T1000 (cell line): ENCODE results near the gene SLC5A4.
"Not testable (repeated sequence)": the region's sequence is repeated elsewhere in the genome, so short reads cannot be mapped to it uniquely, and the experiment has no call there.

ENCODE experiments used
- DNase-seq: peaks from one replicate; lab custom pipeline; 2025; ENCODE audit warnings: mixed read lengths; lab: John Stamatoyannopoulos, UW

Gene SLC5A4

GRCh38 chr22:32199961-32200360 is 55.2 kb downstream of the SLC5A4 start:
- no peak for DNase-seq

GRCh38 chr22:32199341-32199740 is 55.8 kb downstream of the SLC5A4 start:
- no peak for DNase-seq

GRCh38 chr22:32197553-32198226 is 57.5 kb downstream of the SLC5A4 start:
- DNase-seq: not testable (repeated sequence)

- not testable (repeated sequence) for DNase-seq
Measured at GRCh38 chr22:32195900-32196299, 59.2 kb downstream of the SLC5A4 start.

GRCh38 chr22:32193346-32193745 is 61.8 kb downstream of the SLC5A4 start:
- DNase-seq: not testable (repeated sequence)

- DNase-seq: not testable (repeated sequence)
Measured at GRCh38 chr22:32191021-32191420, 64.1 kb downstream of the SLC5A4 start.

- no peak for DNase-seq
Measured at GRCh38 chr22:32185821-32186220, 69.3 kb downstream of the SLC5A4 start.

- DNase-seq: no peak
Measured at GRCh38 chr22:32183625-32184024, 71.5 kb downstream of the SLC5A4 start.

- no peak for DNase-seq
Measured at GRCh38 chr22:32181043-32181442, 74.1 kb downstream of the SLC5A4 start.

GRCh38 chr22:32177221-32177765 is 77.9 kb downstream of the SLC5A4 start:
- DNase-seq: no peak

GRCh38 chr22:32175683-32176644 is 79.2 kb downstream of the SLC5A4 start:
- no peak for DNase-seq

- DNase-seq: no peak
Measured at GRCh38 chr22:32175115-32175514, 80.0 kb downstream of the SLC5A4 start.
